H1 (cell line): ENCODE data around the gene TRAPPC2L. TPM values are rescaled to one million over a fixed set of nuclear protein-coding genes. Genes with fewer than 3 reads are reported as not detected.

Source experiments
- CTCF ChIA-PET: fragments of 300-600 bp; sonication (Branson Sonifier 250); formaldehyde crosslinking; loops from one replicate; lab custom pipeline; 2021; ENCODE audit not compliant: partially characterized antibody; lab: Charles Lee
- POLR2A ChIA-PET: fragments of 300-600 bp; sonication (Branson Sonifier 250); formaldehyde crosslinking; loops from one replicate; lab custom pipeline; 2021; ENCODE audit warnings: inconsistent platforms; ENCODE audit not compliant: partially characterized antibody; lab: Charles Lee
- DNase-seq, 2 experiments: peaks; one replicate each; pipeline versions ENCODE4 v3.0.0 to v3.0.0-alpha.2; 2010 to 2022; ENCODE audit warnings: low spot score in 2 of 2, low read depth in 1 of 2, mixed read lengths in 1 of 2
- FAIRE-seq: peaks from 2 replicates; lab custom pipeline; 2011; peaks lifted over from hg19 to GRCh38; lab: Jason Lieb, UNC
- H2AFZ ChIP-seq: 2 replicates; pipeline ENCODE4 v1.8.1; 2012; ENCODE audit warnings: low read length, inconsistent platforms
- H2AK5ac ChIP-seq: 2 replicates; pipeline ENCODE4 v1.6.1; 2013; ENCODE audit warnings: low read depth, low read length
- H2BK120ac ChIP-seq: replicated peaks from 2 replicates; pipeline ENCODE3; 2013; ENCODE audit warnings: low read depth, low read length, inconsistent platforms
- H2BK12ac ChIP-seq: 2 replicates; pipeline ENCODE4 v1.6.1; 2013; ENCODE audit warnings: low read depth, low read length
- H2BK15ac ChIP-seq: 2 replicates; pipeline ENCODE4 v1.6.1; 2013; ENCODE audit warnings: low read length
- H2BK20ac ChIP-seq: 2 replicates; pipeline ENCODE4 v1.6.1; 2013; ENCODE audit warnings: low read length
- H2BK5ac ChIP-seq: 2 replicates; pipeline ENCODE4 v1.6.1; 2013; ENCODE audit warnings: low read depth, low read length
- H3K14ac ChIP-seq: 2 replicates; pipeline ENCODE4 v1.6.1; 2013; ENCODE audit warnings: inconsistent platforms; ENCODE audit not compliant: insufficient read length
- H3K18ac ChIP-seq: 2 replicates; pipeline ENCODE4 v1.6.1; 2013; ENCODE audit warnings: low read length; ENCODE audit errors: extremely low read depth
- H3K23ac ChIP-seq: 2 replicates; pipeline ENCODE4 v1.6.1; 2013; ENCODE audit warnings: inconsistent platforms; ENCODE audit not compliant: insufficient read length
- H3K23me2 ChIP-seq: 2 replicates; pipeline ENCODE4 v1.6.1; 2013; ENCODE audit warnings: low read depth, low read length
- H3K27ac ChIP-seq: 2 replicates; pipeline ENCODE4 v1.6.1; 2011; ENCODE audit warnings: low read depth, low read length, inconsistent platforms
- H3K27me3 ChIP-seq, 4 experiments: replicated peaks in 1 of 4; 1 replicate in 1 of 4; 2 replicates in 3 of 4; pipeline versions ENCODE4 v1.6.1 to v1.8.1; 2011 to 2013; ENCODE audit warnings: low read length in 3 of 4, mild to moderate bottlenecking in 3 of 4, inconsistent platforms in 2 of 4, mixed read lengths in 2 of 4, moderate library complexity in 1 of 4; ENCODE audit not compliant: control insufficient read depth in 3 of 4, insufficient read depth in 3 of 4; ENCODE audit errors: extremely low read depth in 1 of 4
- H3K36me3 ChIP-seq, 4 experiments: 2 replicates each; pipeline versions ENCODE4 v1.6.1 to v1.8.1; 2011 to 2013; ENCODE audit warnings: mild to moderate bottlenecking in 4 of 4, low read length in 3 of 4, moderate library complexity in 2 of 4, control low read depth in 1 of 4, inconsistent platforms in 1 of 4; ENCODE audit not compliant: insufficient read depth in 4 of 4, control insufficient read depth in 2 of 4
- H3K4ac ChIP-seq: replicated peaks from 2 replicates; pipeline ENCODE3; 2013; ENCODE audit warnings: low read length, low read depth, mixed read lengths, inconsistent platforms; ENCODE audit not compliant: insufficient read length
- H3K4me1 ChIP-seq, 4 experiments: replicated peaks in 1 of 4; 1 replicate in 1 of 4; 2 replicates in 3 of 4; pipeline versions ENCODE4 v1.6.1 to v1.8.1; 2011 to 2013; ENCODE audit warnings: low read length in 3 of 4, inconsistent platforms in 2 of 4, mixed read lengths in 1 of 4; ENCODE audit not compliant: insufficient read depth in 4 of 4, control insufficient read depth in 3 of 4
- H3K4me2 ChIP-seq, 2 experiments: 2 replicates each; pipeline versions ENCODE4 v1.6.1 to v1.8.1; 2011 to 2013; ENCODE audit warnings: low read depth in 2 of 2, low read length in 2 of 2, control low read depth in 1 of 2, inconsistent platforms in 1 of 2, mild to moderate bottlenecking in 1 of 2; ENCODE audit not compliant: insufficient read depth in 1 of 2
- H3K4me3 ChIP-seq, 4 experiments: fragments of 200-600, 300-600 bp in 1 of 4; sonication (generic), shearing (Covaris generic), sonication (Bioruptor Twin) in 1 of 4; 2 replicates each; pipeline versions ENCODE4 v1.5.1 to v1.8.1; 2011 to 2016; ENCODE audit warnings: low read length in 4 of 4, low read depth in 3 of 4, control low read depth in 2 of 4, inconsistent platforms in 2 of 4, mild to moderate bottlenecking in 2 of 4, mixed read lengths in 1 of 4, moderate library complexity in 1 of 4; ENCODE audit not compliant: insufficient read depth in 2 of 4; ENCODE audit errors: extremely low read depth in 1 of 4
- H3K56ac ChIP-seq: replicated peaks from 2 replicates; pipeline ENCODE3; 2013; ENCODE audit warnings: low read depth, mild to moderate bottlenecking, mixed read lengths, low read length, inconsistent platforms; ENCODE audit not compliant: insufficient read length
- H3K79me1 ChIP-seq: 2 replicates; pipeline ENCODE4 v1.6.1; 2013; ENCODE audit warnings: low read depth, low read length, control low read depth
- H3K79me2 ChIP-seq, 2 experiments: 2 replicates each; pipeline versions ENCODE4 v1.6.1 to v1.8.1; 2012 to 2013; ENCODE audit warnings: low read length in 2 of 2, mild to moderate bottlenecking in 2 of 2, inconsistent platforms in 1 of 2; ENCODE audit not compliant: insufficient read depth in 2 of 2, control insufficient read depth in 1 of 2
- H3K9ac ChIP-seq, 4 experiments: replicated peaks in 1 of 4; 1 replicate in 1 of 4; 2 replicates in 3 of 4; pipeline versions ENCODE4 v1.6.1 to v1.8.1; 2011 to 2013; ENCODE audit warnings: low read depth in 3 of 4, low read length in 3 of 4, control low read depth in 2 of 4, mild to moderate bottlenecking in 2 of 4, moderate library complexity in 2 of 4, inconsistent platforms in 1 of 4; ENCODE audit errors: extremely low read depth in 1 of 4
- H3K9me3 ChIP-seq, 2 experiments: 2 replicates each; pipeline versions ENCODE4 v1.6.1 to v1.8.1; 2012 to 2013; ENCODE audit warnings: mild to moderate bottlenecking in 2 of 2, moderate library complexity in 2 of 2, control low read depth in 1 of 2, inconsistent platforms in 1 of 2, low read depth in 1 of 2, low read length in 1 of 2, mixed read lengths in 1 of 2; ENCODE audit not compliant: insufficient read depth in 2 of 2
- H4K20me1 ChIP-seq, 2 experiments: replicated peaks in 1 of 2; 2 replicates each; pipeline versions ENCODE3 to v1.8.1; 2011 to 2013; ENCODE audit warnings: inconsistent platforms in 2 of 2, low read length in 2 of 2, mild to moderate bottlenecking in 1 of 2; ENCODE audit not compliant: insufficient read depth in 2 of 2, control insufficient read depth in 1 of 2
- H4K5ac ChIP-seq: 2 replicates; pipeline ENCODE4 v1.6.1; 2013; ENCODE audit warnings: low read length, low read depth, mixed read lengths, inconsistent platforms; ENCODE audit not compliant: insufficient read length
- H4K8ac ChIP-seq: 2 replicates; pipeline ENCODE4 v1.8.0; 2013; ENCODE audit warnings: mild to moderate bottlenecking, moderate library complexity, low read length, inconsistent platforms; ENCODE audit not compliant: insufficient read depth; ENCODE audit errors: extremely low read depth
- H4K91ac ChIP-seq: replicated peaks from 2 replicates; pipeline ENCODE3; 2013; ENCODE audit warnings: low read length, mixed read lengths, inconsistent platforms; ENCODE audit not compliant: insufficient read length
- EZH2 ChIP-seq: fragments of 200-600 bp; sonication (generic); IDR thresholded peaks from 2 replicates; pipeline ENCODE4 v1.7.1; 2012; ENCODE audit warnings: low read depth, mild to moderate bottlenecking, moderate library complexity, low read length, inconsistent platforms; ENCODE audit not compliant: severe bottlenecking
- HDAC2 ChIP-seq, 2 experiments: fragments of 300-600 bp in 1 of 2; sonication (generic) in 1 of 2; IDR thresholded peaks; 2 replicates each; pipeline ENCODE4 v1.6.1; 2011 to 2012; ENCODE audit warnings: low read depth in 2 of 2, low read length in 2 of 2, mild to moderate bottlenecking in 2 of 2, moderate library complexity in 2 of 2, borderline replicate concordance in 1 of 2, inconsistent platforms in 1 of 2
- NRF1 ChIP-seq: IDR thresholded peaks from 2 replicates; pipeline ENCODE4 v1.6.1; 2011; ENCODE audit warnings: mild to moderate bottlenecking, low read depth, low read length, improper control_type of control experiment
- WGBS, 2 experiments: shearing (Covaris generic) in 1 of 2; methylation state at CpG; one replicate each; pipeline versions ENCODE4 v1.1.6 to v1.1.7; 2013 to 2015; ENCODE audit warnings: low lambda C conversion rate in 2 of 2, mixed read lengths in 2 of 2, inconsistent platforms in 1 of 2, low coverage in 1 of 2, missing lambda C conversion rate in 1 of 2; ENCODE audit not compliant: insufficient replicate concordance in 2 of 2, insufficient coverage in 1 of 2, insufficient read length in 1 of 2; ENCODE audit errors: extremely low coverage in 1 of 2, missing lambda C conversion rate in 1 of 2; 5-methylcytosine and 5-hydroxymethylcytosine counted together
- polyA plus RNA-seq, 7 experiments: library from polyadenylated mRNA; depleted of rRNA in 3 of 7; stranded (reverse) in 5 of 7; unstranded in 2 of 7; fragments of >200 nt in 5 of 7; fragments of 200-250 nt in 2 of 7; gene quantifications; 1 replicate in 5 of 7; 2 replicates in 1 of 7; 4 replicates in 1 of 7; pipeline versions ENCODE4 v1.2.1 to v1.2.3, GENCODE V29; 2011 to 2013; ENCODE audit warnings: missing spikeins in 2 of 7, mixed read lengths in 2 of 7
- total RNA-seq: library from RNA; stranded (reverse); fragmentation: NEBNext Ultra II Directional; extraction: Animal tissue kit (Norgen Biotek cat#: 25700); gene quantifications from 2 replicates; pipeline ENCODE4 v1.2.1, GENCODE V29; 2021
- TF ChIP-seq, protein P1 (sequence below): IDR thresholded peaks from 2 replicates; pipeline ENCODE4 v1.6.1; 2012; ENCODE audit warnings: low read length, inconsistent platforms
- TF ChIP-seq, protein P2 (sequence below): IDR thresholded peaks from 2 replicates; pipeline ENCODE4 v1.6.1; 2011; ENCODE audit warnings: low read length, improper control_type of control experiment

Gene TRAPPC2L
- total and polyA plus RNA-seq, 2 of the 8 experiments (the other 6 are each of a cell fraction or from before 2014, with no cell fraction given) = 98.7 to 133 TPM

DNA sequence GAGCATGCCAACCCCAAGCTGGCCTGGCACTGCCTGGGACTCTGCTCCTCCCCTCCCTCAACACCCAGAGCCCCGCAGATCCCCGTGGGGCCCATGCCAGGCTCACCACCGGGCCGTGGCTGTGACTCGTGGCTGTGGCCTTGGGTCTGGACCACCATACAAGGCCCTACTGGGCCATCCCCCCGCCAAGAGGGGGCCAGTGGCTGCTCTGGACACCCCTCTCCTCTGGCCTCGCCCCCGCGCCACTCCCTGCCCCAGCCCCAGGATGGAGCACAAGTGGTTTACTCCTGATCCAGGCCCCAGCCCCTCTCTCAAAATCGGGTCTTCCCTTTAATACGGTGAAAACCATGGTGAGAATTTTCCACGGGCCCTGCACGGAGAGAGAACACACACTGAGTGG is 6.5 kb downstream of the TRAPPC2L start:
- Histone ChIP-seq H3K14ac (no peak overlapping the region), H4K8ac (peak overlapping the region; percentile 40; the same call in 1 of the 2 replicates), H2BK120ac (no peak overlapping the region), H3K36me3 (peaks cover 11 to 21% (median 15%) of the 10 kb centered on the region in 4 experiments), H3K27ac (no peak overlapping the region), H3K4me2 (no peak overlapping the region), H3K79me1 (peaks cover 2% of the 10 kb centered on the region; the same call in 1 of the 2 replicates), H3K9me3 (no peaks in the 10 kb centered on the region), H3K79me2 (0 out of 4 replicates have a peak, but pooled peaks cover 0 to 1% of the 10 kb centered on the region in 2 experiments), H3K4me3 (no peak overlapping the region), H3K27me3 (no peaks in the 10 kb centered on the region), H3K18ac (no peak overlapping the region), H2BK5ac (no peak overlapping the region), H4K20me1 (peaks cover 2 to 4% of the 10 kb centered on the region in 2 experiments), H2AK5ac (no peak overlapping the region), H2BK12ac (no peak overlapping the region), H2BK20ac (no peak overlapping the region), H3K56ac (no peak overlapping the region), H4K5ac (no peak overlapping the region), H3K4me1 (no peaks in the 10 kb centered on the region), H3K23ac (no peak overlapping the region), H3K23me2 (no peaks in the 10 kb centered on the region), H3K9ac (no peak overlapping the region), H2BK15ac (no peak overlapping the region), H4K91ac (no peak overlapping the region), H3K4ac (no peak overlapping the region), H2AFZ (no peak overlapping the region)
- WGBS, 2 experiments = 92% methylated on average over 12 of the region's 13 CpGs; no CpG with 5 or more reads in 1 of the 2 experiments
- ChIA-PET POLR2A (interaction anchor here (0.8 to 1.8 kb wide), 5 partner anchors 9 to 306 kb away, joined by 3 to 5 read pairs (median 3); no protein-coding TSS in a partner anchor), CTCF (interaction anchor here (1.7 to 1.8 kb wide), 2 partner anchors 47 to 111 kb away, joined by 4 to 5 read pairs; no protein-coding TSS in a partner anchor)
- DNase-seq (no peak), FAIRE-seq (no peak)
- TF ChIP-seq HDAC2 (IDR thresholded peaks at IDR 0.05; ENCODE audit: borderline replicate concordance in 1 of 2, low read depth in 2 of 2, low read length in 2 of 2) = no peak
- TF ChIP-seq NRF1 = no peak
- TF ChIP-seq, protein P1, sequence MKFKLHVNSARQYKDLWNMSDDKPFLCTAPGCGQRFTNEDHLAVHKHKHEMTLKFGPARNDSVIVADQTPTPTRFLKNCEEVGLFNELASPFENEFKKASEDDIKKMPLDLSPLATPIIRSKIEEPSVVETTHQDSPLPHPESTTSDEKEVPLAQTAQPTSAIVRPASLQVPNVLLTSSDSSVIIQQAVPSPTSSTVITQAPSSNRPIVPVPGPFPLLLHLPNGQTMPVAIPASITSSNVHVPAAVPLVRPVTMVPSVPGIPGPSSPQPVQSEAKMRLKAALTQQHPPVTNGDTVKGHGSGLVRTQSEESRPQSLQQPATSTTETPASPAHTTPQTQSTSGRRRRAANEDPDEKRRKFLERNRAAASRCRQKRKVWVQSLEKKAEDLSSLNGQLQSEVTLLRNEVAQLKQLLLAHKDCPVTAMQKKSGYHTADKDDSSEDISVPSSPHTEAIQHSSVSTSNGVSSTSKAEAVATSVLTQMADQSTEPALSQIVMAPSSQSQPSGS = no peak
- TF ChIP-seq, protein P2, sequence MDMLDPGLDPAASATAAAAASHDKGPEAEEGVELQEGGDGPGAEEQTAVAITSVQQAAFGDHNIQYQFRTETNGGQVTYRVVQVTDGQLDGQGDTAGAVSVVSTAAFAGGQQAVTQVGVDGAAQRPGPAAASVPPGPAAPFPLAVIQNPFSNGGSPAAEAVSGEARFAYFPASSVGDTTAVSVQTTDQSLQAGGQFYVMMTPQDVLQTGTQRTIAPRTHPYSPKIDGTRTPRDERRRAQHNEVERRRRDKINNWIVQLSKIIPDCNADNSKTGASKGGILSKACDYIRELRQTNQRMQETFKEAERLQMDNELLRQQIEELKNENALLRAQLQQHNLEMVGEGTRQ = no peak
- TF ChIP-seq EZH2 = no peak
